Coronary artery (tissue), 2 donors: ENCODE data around the gene XYLB.
"Not testable (repeated sequence)": the region's sequence is repeated elsewhere in the genome, so short reads cannot be mapped to it uniquely, and the experiment has no call there.

Experiments
- DNase-seq: peaks from one replicate; pipeline ENCODE4 v3.0.0-alpha.2; 2017; ENCODE audit warnings: low spot score
- H3K27ac ChIP-seq, 2 donors: fragments of 200-600 bp; sonication (generic); one replicate each; pipeline ENCODE4 v1.5.1; 2016 to 2019
- H3K4me3 ChIP-seq: fragments of 200-600 bp; sonication (generic); 2 replicates; pipeline ENCODE4 v1.5.1; 2016; ENCODE audit warnings: mild to moderate bottlenecking, moderate library complexity
- CTCF ChIP-seq: fragments of 200-600 bp; sonication (generic); IDR thresholded peaks from one replicate; pipeline ENCODE4 v1.5.1; 2019; ENCODE audit warnings: antibody characterized with exemption

The XYLB gene

DNA sequence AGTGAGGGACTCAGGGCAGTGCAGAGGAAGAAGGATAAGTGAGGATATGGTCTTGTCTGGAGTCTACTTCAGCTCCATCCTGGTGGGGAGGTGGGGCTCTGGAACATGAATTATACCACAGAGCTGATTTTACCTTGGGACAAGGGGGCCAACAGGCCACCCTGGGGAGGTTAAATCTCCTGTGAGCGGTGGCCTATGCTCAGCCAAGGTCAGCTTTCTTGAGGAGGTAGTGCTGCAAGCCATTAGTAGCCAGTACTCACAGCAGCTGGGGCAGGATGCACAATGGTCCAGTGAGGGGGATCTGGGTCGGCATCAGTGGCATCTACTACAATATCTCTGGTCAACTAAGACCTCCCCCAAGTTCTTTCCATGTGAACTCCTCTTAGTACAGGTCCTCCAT, 49.7 kb downstream of the XYLB start:
- Histone ChIP-seq H3K4me3 (no peak overlapping the region), H3K27ac (no peak overlapping the region)
- no peak for DNase-seq
- TF ChIP-seq CTCF = no peak

- Histone ChIP-seq H3K4me3 (no peak overlapping the region), H3K27ac (no peak overlapping the region)
- no peak for TF ChIP-seq CTCF
- DNase-seq = no peak
These were observed 50.3 kb downstream of the XYLB start for GRCh38 chr3:38396861-38397260.

DNA sequence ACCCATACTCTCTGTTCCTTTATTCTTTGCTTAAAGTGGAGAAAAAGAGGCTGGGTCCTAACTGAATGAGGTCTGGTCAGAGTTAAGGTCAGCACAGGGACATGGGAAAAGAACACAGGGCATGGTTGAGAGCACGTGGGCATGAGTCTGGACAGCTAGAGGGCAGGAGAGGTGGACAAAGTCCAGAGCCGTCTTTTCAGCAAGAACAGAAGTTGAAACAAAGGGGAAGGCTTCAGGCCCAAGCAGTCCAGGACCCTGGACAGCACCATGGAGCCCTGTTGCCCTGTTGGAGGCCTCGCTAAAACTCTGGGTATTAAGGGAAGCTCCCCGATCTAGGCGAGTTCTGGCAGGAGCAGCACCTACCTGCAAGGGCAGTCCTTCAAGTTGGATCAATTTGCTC, 50.7 kb downstream of the XYLB start:
- no peak for TF ChIP-seq CTCF
- DNase-seq = no peak
- H3K4me3 ChIP-seq = no peak overlapping the region
- no peak overlapping the region for H3K27ac ChIP-seq

DNA sequence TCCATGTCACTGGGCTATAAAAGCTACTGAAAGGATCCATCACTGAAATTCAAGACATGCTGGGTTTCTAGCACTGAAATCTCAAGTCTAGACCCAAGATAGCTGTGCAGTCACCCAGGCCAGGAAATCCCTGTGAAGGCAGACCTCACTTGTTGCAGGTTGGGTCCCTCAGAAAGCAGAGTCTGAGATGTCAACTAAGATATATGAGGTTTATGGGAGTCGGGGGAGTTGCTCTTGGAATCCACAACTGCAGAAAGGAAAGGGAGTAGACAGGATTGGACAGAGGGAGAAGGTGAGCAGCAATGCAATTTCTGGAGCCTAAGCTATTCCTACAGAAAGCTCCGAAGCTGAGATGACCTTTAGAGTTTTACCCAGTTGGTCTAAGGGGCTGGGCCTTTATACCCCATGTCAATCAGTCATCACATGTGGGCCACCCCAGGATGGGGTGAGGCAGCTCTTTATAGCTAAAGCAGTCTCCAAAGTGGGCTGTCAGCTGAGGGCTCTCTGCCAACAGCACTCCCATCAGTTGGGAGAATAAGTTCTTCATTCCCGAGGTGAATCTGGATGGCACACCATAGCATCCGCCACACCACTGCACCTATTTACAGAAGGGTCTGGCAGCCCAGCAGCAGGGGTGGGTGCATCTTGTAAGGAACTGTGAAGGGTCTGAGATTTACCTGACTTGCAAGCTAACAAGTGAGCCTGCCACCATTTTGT, 54.8 kb downstream of the XYLB start:
- DNase-seq = no peak
- no peak for TF ChIP-seq CTCF
- Histone ChIP-seq H3K4me3 (no peak overlapping the region), H3K27ac (no peak overlapping the region)

- no peak for TF ChIP-seq CTCF
These were observed 57.7 kb downstream of the XYLB start for GRCh38 chr3:38404286-38404685.

DNA sequence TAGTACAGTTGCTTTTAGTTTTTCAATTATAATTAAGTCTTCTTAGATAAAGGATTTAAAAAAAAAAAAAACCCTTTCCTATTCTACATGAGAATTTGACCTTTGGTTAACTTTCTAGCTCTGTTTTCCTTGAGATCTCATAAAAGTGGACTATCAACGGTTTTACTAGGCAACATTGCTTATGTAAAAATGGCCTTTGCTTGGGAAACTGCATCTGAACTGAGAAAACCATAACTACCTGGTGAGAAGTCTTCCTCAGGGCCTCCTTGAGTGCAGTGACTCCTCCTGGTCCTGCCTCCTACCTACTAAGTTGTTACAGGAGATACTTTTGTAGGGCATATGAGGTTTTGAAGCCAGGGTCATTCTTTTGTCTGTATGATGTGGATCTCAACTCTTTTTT, 65.0 kb downstream of the XYLB start:
- H3K27ac ChIP-seq = no peak overlapping the region
- no peak overlapping the region for H3K4me3 ChIP-seq
- no peak for TF ChIP-seq CTCF
- DNase-seq = no peak

More at GRCh38 chr3:38404286-38404685, 57.7 kb downstream of the XYLB start:
- H3K27ac ChIP-seq = no peak overlapping the region
- no peak for DNase-seq
- no peak overlapping the region for H3K4me3 ChIP-seq

- not testable (repeated sequence) for DNase-seq, H3K27ac ChIP-seq, H3K4me3 ChIP-seq
These were observed 74.2 kb downstream of the XYLB start for GRCh38 chr3:38420758-38421157.
